SU-DHL-6 (cell line): ENCODE measurements around the gene MYL6B.

ENCODE experiments used
- H2AFZ ChIP-seq: fragments of 200-600 bp; sonication (generic); 2 replicates; pipeline ENCODE4 v1.6.1; 2014; ENCODE audit warnings: low read depth, mild to moderate bottlenecking, moderate library complexity, mixed read lengths, antibody characterized with exemption, low read length; ENCODE audit not compliant: severe bottlenecking
- H3F3A ChIP-seq: fragments of 200-600 bp; shearing (Covaris generic); 2 replicates; pipeline ENCODE4 v1.6.0; 2016; ENCODE audit warnings: antibody characterized with exemption, mild to moderate bottlenecking; ENCODE audit not compliant: insufficient read depth
- H3K27ac ChIP-seq: fragments of 200-600 bp; sonication (generic); 2 replicates; pipeline ENCODE4 v1.5.1; 2016; ENCODE audit warnings: low read depth, mild to moderate bottlenecking, low read length, moderate library complexity, mixed read lengths
- H3K27me3 ChIP-seq: fragments of 200-600 bp; sonication (generic), shearing (Covaris generic); 2 replicates; pipeline ENCODE4 v1.6.0; 2014; ENCODE audit warnings: mild to moderate bottlenecking, low read length
- H3K36me3 ChIP-seq: fragments of 200-600 bp; sonication (generic); 2 replicates; pipeline ENCODE4 v1.6.1; 2014; ENCODE audit warnings: mild to moderate bottlenecking, low read length, mixed read lengths
- H3K4me2 ChIP-seq: fragments of 300-600, 200-600 bp; shearing (Covaris generic), sonication (generic); 2 replicates; pipeline ENCODE4 v1.6.0; 2014; ENCODE audit warnings: low read length, low read depth, mild to moderate bottlenecking; ENCODE audit not compliant: poor library complexity, severe bottlenecking
- H3K4me3 ChIP-seq: fragments of 200-600 bp; sonication (generic); 2 replicates; pipeline ENCODE4 v1.5.1; 2014; ENCODE audit warnings: antibody characterized with exemption, low read length, mild to moderate bottlenecking, mixed read lengths; ENCODE audit not compliant: insufficient read depth, poor library complexity, severe bottlenecking
- H3K79me2 ChIP-seq: fragments of 200-600 bp; sonication (generic); 2 replicates; pipeline ENCODE4 v1.6.1; 2014; ENCODE audit warnings: mild to moderate bottlenecking, low read length, moderate library complexity; ENCODE audit not compliant: insufficient read depth
- H3K9ac ChIP-seq: fragments of 200-600 bp; sonication (generic); 2 replicates; pipeline ENCODE4 v1.7.0; 2014; ENCODE audit warnings: mild to moderate bottlenecking, low read length
- H3K9me2 ChIP-seq: fragments of 200-600 bp; sonication (generic); replicated peaks from 2 replicates; pipeline ENCODE4 v1.6.1; 2014; ENCODE audit warnings: low read length; ENCODE audit not compliant: insufficient read depth
- H3K9me3 ChIP-seq: fragments of 200-600 bp; sonication (generic); 2 replicates; pipeline ENCODE4 v1.6.1; 2014; ENCODE audit warnings: low read length, mixed read lengths; ENCODE audit not compliant: insufficient read depth
- H4K20me1 ChIP-seq: fragments of 200-600 bp; sonication (generic); 2 replicates; pipeline ENCODE4 v1.6.1; 2014; ENCODE audit warnings: low read depth, mild to moderate bottlenecking, antibody characterized with exemption, low read length, moderate library complexity, mixed read lengths
- EZH2phosphoT487 ChIP-seq: fragments of 200-600 bp; sonication (generic), shearing (Covaris generic); conservative IDR thresholded peaks from 2 replicates; pipeline ENCODE4 v1.6.1; 2018; ENCODE audit warnings: mild to moderate bottlenecking, antibody characterized with exemption, low read length, moderate library complexity, mixed read lengths
- TF ChIP-seq, protein P1 (sequence below): fragments of 200-600 bp; sonication (generic); IDR thresholded peaks from one replicate; pipeline ENCODE4 v1.5.1; 2017; ENCODE audit warnings: antibody characterized with exemption, mild to moderate bottlenecking, low read length, moderate library complexity; ENCODE audit not compliant: insufficient read depth, poor library complexity, severe bottlenecking

MYL6B gene

GRCh38 chr12:56165369-56165768 lies 13.0 kb downstream of the MYL6B start:
- Histone ChIP-seq H3K79me2 (no peaks in the 10 kb centered on the region), H3F3A (peaks cover 19% of the 10 kb centered on the region), H3K27me3 (no peaks in the 10 kb centered on the region), H4K20me1 (no peaks in the 10 kb centered on the region), H2AFZ (no peak overlapping the region), H3K36me3 (0 out of 2 replicates have a peak, but pooled peaks cover 4% of the 10 kb centered on the region), H3K4me2 (no peak overlapping the region), H3K9ac (no peak overlapping the region), H3K4me3 (no peak overlapping the region), H3K9me3 (no peaks in the 10 kb centered on the region), H3K27ac (no peak overlapping the region), H3K9me2 (no peaks in the 10 kb centered on the region)
- TF ChIP-seq EZH2phosphoT487: no peak
- TF ChIP-seq, protein P1, sequence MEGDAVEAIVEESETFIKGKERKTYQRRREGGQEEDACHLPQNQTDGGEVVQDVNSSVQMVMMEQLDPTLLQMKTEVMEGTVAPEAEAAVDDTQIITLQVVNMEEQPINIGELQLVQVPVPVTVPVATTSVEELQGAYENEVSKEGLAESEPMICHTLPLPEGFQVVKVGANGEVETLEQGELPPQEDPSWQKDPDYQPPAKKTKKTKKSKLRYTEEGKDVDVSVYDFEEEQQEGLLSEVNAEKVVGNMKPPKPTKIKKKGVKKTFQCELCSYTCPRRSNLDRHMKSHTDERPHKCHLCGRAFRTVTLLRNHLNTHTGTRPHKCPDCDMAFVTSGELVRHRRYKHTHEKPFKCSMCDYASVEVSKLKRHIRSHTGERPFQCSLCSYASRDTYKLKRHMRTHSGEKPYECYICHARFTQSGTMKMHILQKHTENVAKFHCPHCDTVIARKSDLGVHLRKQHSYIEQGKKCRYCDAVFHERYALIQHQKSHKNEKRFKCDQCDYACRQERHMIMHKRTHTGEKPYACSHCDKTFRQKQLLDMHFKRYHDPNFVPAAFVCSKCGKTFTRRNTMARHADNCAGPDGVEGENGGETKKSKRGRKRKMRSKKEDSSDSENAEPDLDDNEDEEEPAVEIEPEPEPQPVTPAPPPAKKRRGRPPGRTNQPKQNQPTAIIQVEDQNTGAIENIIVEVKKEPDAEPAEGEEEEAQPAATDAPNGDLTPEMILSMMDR: no peak

DNA sequence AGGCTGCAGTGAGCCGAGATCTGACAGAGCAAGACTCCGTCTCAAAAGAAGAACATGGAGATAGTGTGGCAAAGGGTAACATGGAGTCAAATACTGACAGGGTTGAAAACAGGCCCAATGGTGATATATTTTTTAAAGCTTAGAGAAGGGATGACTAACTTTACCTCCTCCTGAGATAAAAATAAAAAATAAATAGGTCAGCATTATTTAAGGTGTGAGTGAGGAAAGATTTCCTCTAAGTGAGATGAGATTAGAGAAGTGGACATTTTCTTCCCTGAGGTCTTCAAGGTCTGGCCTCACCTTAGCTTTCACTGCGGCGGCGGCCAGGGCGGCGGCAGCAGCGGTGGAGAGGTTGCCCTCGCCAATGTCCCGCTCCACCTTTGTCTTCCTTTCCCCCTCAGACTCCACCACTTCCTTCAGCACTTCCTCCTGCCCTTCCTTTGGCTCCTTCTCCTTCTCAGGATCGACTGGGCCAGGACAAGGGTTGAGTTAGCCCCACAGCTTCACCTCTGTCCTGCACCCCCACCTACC lies 16.9 kb downstream of the MYL6B start:
- Histone ChIP-seq H3K36me3 (peaks cover 7% of the 10 kb centered on the region; the same call in 1 of the 2 replicates), H3K9ac (no peak overlapping the region), H4K20me1 (no peaks in the 10 kb centered on the region), H3K27ac (no peak overlapping the region), H3K79me2 (no peaks in the 10 kb centered on the region), H3K4me2 (no peak overlapping the region), H3K4me3 (no peak overlapping the region), H3K27me3 (no peaks in the 10 kb centered on the region), H2AFZ (no peak overlapping the region), H3K9me3 (no peaks in the 10 kb centered on the region), H3F3A (no peaks in the 10 kb centered on the region; the same call in 1 of the 2 replicates), H3K9me2 (no peaks in the 10 kb centered on the region)
- TF ChIP-seq, protein P1: no peak
- TF ChIP-seq EZH2phosphoT487: no peak

DNA sequence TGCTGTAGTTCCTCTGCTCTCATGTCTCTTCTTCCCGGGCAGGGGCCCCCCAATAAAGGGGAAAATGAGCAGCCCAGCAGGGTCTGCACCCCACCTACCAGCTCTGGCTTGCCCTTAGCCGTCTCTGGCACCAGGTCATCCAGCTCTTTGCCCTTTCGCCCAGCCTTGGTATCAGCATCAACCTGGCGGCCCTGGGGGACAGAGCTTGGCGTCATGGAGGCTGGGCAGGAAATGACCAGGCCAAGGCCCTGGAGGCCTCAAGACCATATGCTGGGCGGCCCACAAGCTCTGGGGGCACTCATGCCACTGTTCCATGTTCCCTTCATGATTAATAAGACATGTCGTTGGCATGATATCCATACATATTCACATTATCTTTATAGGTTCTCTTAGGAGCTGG lies 20.5 kb downstream of the MYL6B start:
- Histone ChIP-seq H3K9ac (no peak overlapping the region), H3K4me3 (no peak overlapping the region), H3K4me2 (no peak overlapping the region), H3K9me2 (no peaks in the 10 kb centered on the region), H3K27ac (no peak overlapping the region), H3K9me3 (no peaks in the 10 kb centered on the region), H3F3A (no peaks in the 10 kb centered on the region), H4K20me1 (no peaks in the 10 kb centered on the region), H3K27me3 (no peaks in the 10 kb centered on the region), H2AFZ (no peak overlapping the region), H3K36me3 (peaks cover 7% of the 10 kb centered on the region; the same call in 1 of the 2 replicates), H3K79me2 (no peaks in the 10 kb centered on the region)
- TF ChIP-seq EZH2phosphoT487: no peak
- TF ChIP-seq, protein P1: no peak
